GM21381 (cell line): ENCODE measurements around the gene PTPRK.

Experiments
- ATAC-seq: cut with Tn5 transposase; IDR thresholded peaks from one replicate; pipeline ENCODE4 v1.9.1; 2021; ENCODE audit warnings: mild to moderate bottlenecking, moderate library complexity; ENCODE audit not compliant: unreplicated experiment

The PTPRK gene

DNA sequence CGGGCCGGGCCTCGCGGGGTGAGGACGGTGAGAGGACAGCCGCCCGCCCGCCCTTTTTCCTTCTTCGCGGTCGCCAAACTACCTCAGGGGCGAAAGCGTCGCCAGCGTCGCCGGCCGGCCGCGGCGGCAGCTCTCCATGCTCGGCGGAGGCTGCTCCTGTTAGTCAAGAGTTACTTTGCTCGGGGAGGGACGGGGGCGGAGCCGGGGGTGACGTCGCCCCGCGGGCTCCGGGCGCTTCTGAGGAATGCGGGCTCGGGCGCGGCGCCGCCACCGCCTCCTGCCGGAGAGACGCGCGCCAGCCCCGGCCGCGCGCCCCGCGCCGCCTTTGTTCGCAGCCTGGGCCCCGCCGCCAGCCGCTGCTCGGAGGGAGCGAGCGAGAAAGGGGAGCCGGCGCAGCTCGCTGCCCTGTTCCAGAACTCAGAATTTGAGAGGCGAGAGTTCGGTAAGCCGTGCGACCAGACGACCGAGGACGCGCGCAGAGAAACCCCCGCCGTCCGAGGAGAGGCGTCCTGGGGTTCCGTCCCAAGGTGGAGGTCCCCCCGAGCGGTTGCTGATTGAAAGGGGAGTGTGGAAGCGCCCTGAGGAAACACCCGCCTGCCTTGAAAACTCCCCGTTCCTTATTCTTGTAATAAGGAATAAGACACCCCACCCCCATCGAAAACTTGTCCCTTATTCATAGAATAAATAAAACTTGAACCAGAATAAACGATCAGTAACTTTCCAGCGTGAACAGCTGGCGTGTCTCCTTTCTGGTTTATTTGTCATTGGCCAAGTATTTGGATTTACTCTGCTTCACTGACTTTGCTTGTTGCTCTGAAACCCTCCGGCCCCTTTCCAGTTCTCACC, at the start of gene PTPRK:
Gene PTPRK (minus strand): TSS at position 164 of the 846 bp plus-strand sequence. CDS start 241 bp downstream, outside the sequence.
- peak; percentile 92 for ATAC-seq

DNA sequence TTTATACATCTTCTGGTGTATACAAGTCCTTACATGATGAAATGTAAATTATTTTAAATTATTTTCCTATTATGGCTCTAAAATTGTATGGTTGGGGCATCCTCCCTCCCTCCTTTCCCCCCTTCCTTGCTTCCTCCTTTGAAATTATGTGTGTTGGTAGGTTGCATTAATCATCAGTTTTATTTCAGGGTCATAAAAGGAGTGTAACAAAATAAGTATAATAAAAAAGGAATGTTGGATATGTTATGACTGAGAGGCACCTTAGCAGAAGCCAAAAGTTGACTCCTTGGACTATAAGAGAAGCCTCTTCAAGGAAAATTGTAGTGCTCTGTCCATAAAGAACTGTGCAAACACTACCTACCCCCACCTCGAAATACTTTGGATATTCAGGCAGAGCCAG, 46.6 kb upstream of the PTPRK start:
- ATAC-seq, result no peak

DNA sequence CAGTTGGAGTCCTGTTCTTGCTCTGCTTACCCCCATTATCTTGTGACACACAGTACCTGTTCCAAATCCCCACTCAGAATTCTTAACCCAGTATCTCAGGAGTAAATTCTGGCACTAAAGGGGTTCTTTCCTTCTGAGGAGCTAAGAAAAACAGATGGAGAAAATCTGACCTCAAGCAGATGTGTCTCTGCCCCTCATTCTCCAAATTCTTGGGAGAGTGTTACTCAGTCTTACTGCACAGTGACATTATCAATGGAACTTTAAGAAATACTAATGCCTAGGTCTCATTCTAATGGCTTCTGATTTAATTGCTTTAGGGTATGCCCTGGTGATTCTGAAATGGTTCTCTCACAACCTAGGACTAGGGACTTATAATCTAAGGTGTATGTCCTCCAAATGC, 40.6 kb upstream of the PTPRK start:
- ATAC-seq, result no peak

DNA sequence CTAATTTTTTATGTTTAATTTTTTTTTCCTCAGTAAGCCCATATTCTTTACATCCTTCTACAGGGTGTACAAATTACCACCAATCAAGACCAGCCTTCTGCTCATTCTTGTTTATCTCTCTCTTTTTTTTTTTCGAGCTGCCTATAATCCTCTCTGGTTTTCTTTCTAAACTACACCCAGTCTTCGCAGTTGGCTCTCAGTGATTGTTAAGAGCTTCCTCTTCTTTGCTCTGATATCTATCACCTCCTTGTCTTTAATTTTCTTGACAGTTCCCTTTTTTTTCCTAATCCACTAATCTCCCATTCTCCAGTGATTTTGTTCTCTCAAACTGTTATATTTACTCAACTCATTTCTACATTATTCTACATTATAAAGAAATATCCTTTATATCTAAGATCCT, 38.5 kb upstream of the PTPRK start:
- ATAC-seq, result no peak

DNA sequence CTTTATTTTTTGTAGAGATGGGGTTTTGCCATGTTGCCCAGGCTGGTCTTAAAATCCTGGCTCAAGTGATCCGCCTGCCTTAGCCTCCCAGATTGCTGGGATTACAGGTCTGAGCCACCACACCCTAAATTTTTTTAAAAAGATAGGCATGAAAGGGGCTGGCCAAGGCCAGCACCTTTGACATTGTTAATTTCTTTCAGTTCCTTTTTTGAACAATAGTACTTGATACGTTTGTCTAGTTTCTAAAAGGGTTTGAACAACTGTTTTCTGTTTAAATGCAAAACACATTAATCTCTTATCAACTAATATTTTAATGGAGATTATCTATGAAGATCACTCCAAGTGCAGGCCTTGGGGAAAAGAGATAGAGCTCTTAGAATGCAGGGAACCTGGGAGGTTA, 37.6 kb upstream of the PTPRK start:
- peak; percentile 54 for ATAC-seq

DNA sequence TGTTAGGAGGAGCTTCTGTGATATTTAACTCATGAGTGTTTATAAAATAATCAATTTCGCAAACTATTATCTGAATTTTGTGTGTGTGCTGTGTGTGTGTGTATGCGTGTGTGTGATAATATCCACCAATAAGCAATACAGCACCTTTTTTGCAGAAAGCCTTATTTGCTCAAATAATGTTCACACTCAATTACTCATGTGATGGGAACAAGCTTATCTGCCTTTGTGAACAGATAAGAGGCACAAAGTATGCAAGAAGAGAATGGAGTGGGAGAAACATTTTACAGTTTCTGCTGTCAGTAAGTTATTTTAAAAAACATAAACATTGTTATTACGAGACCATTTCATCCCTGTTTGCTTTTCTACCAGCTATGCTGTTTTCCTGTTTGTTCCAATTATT, 36.7 kb upstream of the PTPRK start:
- ATAC-seq, result no peak

DNA sequence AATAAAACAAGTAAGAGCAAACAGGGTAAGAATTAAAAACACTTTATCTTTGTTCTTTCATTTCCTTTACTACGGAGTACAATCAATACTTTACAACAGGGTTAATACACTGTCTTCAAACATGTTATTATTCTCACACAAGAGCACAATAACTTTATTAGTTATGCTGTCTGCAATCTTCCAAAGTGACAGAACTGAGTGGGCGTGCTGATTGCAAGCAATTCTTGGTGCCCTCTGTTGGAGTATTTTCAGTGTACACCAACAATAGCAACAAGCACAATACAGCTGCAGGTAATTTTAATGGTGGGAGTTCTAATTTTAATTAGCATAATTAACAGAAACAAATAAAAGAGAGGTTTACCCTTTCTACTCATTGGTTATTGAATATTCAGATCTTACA, 33.9 kb upstream of the PTPRK start:
- ATAC-seq, result no peak

DNA sequence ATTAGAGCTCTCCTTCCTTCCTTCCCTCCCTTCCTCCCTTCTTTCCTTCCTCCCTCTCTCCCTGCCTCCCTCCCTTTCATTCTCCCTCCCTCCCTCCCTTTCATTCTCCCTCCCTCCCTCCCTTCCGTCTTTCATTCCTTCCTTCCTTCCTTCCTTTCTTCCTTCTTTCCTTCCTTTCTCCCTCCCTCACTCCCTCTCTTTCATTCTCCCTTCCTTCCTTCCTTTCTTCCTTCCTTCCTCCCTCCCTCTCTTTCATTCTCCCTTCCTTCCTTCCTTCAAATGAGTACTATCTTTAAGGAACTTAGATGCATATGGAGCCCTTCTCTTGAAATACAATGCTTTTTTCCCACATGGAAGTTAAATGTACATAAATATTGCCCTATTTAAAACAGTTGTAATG, 20.9 kb upstream of the PTPRK start:
- ATAC-seq, result no peak

DNA sequence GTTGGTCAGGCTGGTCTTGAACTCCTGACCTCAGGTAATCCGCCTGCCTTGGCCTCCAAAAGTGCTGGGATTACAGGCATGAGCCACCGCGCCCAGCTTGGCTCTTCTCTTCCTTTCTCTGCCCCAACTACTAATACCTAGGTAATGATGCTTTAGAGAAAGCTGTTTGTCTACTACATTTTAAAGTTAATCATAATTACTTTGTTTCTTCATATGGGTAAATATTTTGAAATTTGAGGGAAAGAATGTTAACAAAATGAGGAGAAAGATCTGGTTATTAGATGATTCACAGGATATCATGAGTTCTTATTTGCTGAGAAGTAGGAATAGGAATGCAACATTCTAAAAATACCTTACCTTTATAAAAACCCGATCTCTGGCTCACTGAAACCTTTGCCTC, 18.4 kb upstream of the PTPRK start:
- no peak for ATAC-seq

DNA sequence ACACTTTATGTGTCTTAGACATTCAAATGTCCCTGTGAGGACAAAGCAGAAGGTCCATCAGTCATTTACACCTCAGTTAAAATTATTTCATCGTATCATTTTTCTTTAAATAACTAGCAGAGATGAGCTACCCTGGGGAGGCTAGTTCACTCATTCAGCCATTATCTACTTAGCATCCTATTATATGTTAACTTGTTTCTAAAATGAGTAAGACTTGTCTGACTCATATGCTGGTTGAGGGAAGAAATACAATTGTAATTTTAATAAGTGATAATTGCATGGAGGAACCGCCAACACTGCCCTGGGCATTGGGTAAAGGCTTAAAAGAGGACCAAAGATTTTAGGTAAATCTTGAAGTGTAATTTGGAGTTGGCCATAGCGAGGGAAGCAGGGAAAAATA, 12.4 kb upstream of the PTPRK start:
- ATAC-seq, result no peak

DNA sequence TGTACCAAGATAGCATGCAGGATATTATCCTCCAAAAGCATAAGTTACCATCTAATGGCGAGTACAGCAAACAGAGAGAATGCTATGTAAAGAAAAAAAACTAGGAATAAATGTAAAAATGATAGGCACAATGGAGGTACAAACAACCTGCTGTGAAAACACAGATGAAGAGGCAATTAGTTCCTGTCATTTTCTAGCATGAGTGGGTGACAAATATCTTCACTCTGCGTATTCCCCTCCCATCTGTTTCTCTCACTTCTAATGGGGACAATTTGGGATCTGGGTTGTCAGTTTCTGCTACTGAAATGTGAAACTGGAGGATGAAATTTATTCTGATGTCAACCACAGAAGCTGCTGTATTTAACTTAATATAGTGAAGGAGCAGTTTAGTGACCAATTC, 11.7 kb upstream of the PTPRK start:
- ATAC-seq, result no peak

DNA sequence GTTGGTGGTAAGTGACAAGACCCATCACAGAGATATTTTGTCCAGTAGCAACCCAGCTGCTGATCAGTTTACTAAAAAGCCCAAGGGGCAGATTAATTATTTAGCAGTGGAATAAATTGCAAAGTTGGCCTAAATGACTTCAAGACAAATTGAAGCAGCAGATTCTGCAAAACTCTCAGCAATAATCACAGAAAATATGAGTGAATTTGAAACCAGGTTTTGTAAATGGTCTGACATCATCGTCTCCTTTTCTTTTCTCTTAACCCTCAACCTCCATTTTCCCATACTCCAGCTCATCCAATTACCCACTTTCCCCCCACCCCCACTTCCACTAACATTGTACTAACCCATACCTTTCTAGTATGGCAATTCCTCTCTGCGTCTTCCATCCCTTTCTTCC, 11.3 kb upstream of the PTPRK start:
- ATAC-seq, result no peak

DNA sequence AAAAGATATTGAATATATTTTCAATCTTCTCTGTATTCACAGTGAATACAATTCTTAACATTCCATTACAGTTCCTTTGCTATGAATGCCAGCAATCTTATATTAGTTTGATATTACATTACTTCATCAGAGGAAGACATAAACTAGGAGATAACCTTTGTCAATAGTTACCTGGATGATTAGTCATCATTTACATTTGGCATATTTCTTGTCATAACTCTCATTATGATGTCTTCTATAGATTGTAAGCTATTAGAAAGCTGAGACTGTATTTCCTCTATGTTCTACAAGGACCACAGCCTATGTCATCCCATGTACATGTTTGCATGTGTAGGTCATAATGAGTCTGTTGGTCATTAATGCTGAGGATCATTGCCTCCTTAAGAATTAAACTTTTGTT, 7.8 kb upstream of the PTPRK start:
- ATAC-seq, result no peak

DNA sequence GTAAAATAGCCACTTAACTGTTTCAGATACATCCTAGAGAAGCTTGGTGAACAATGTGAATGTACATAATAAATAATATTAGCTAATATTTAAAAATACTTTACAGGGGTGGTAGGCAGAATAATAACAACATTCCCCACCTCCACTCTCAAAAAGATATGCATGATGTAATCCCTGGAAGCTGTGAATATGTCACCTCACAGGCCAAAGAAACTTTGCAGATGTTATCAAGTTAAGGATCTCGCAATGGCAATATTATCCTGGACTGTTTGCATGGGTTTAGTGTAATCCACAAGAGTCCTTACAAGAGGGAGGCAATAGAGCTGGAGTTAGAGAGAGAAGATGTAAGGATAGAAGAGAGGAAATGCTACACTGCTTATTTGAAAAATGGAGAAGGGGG, 7.0 kb upstream of the PTPRK start:
- no peak for ATAC-seq

DNA sequence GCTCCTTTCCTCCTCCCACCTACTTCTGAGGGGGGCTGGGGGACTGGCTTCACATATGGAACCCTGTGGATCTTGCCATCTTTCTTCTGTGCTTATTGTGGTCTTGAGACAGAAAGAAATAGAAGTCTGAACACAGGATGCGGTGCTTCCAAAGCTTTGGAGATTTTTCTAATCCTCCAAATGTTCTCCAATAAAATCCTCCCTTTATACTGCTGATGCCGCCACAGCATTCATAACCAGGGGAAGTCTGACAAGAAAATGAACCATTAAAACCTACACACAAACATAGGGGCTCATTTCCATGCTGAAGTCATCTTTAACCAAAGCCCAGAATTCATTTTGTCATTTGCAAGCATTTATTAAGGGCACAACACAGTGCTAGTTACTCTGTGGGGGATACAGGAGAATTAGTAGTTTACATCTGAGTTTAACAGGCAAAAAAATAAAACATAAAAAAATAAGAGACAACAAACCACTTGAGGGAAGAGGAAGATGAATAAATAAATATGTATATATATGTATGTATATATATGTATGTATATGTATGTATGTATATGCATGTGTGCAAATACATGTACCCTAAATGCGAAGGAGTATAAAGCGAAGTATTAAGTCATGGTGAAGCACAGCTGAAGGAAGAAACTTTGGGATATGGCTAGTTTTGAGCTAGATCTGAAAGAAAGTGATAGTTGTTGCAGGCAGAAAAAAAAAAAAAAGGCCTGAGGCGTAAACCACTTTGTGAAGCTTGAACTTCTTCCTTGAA, 5.9 kb upstream of the PTPRK start:
- ATAC-seq, result no peak

DNA sequence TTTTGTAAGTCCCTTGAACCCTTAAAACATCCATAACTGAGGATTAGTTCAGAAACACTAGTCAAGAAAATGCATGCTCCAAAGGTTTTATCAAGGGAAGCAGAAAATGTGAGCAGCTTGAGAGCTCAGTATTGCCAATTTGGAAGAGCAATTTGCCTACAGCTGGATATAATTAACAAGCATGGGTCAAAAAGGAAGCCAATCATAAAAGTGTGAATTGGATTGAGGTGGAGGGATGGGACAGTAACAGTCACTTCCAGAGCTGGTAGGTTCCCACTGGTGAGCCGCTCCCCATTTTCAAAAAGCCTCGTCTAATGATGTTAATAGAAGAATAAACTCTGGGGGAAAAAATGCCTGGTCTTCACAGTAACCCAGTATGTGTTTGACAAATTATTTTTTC, 5.0 kb upstream of the PTPRK start:
- ATAC-seq, result no peak

DNA sequence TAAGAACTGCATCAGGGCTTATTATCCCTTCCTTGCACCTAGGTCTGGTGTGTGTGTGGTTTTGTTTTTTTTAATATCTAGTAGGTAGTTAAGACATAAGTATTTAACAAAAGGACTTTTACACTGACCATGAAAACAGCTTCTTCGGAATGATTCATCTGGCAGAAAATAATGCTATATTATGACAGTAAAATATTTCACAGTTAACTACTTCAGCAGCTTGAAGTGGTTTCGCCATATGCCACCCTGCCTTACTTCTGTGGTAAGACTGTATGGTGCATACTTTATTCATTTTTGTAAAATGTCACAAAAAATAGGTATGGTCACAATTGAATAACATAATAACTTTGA, 858 bp upstream of the PTPRK start:
- no peak for ATAC-seq

DNA sequence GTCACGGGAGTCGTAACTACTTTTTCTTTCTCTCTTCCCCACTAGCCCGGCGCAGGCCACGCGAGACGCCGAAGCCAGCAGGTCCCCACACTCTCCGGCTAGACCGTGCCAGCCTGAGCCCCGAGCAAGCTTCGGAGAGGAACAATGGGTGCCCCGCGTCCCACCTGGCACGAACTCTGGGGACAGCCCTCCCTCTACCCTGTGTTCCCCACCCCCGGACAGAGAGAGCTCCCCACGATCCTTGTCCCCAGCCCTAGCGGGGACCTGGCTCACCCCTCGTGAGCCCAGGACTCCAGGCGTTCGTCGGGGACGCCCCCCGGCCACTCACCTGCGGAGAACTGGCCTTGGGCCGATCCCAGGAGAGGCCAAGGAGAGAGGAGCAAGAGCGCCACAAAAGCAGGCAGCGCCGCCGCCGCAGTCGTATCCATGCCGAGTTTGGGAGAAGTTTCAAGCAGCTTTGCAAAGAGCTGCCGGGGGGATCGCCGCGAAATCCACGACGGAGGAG, 416 bp downstream of the PTPRK start:
- ATAC-seq, result peak; percentile 26

DNA sequence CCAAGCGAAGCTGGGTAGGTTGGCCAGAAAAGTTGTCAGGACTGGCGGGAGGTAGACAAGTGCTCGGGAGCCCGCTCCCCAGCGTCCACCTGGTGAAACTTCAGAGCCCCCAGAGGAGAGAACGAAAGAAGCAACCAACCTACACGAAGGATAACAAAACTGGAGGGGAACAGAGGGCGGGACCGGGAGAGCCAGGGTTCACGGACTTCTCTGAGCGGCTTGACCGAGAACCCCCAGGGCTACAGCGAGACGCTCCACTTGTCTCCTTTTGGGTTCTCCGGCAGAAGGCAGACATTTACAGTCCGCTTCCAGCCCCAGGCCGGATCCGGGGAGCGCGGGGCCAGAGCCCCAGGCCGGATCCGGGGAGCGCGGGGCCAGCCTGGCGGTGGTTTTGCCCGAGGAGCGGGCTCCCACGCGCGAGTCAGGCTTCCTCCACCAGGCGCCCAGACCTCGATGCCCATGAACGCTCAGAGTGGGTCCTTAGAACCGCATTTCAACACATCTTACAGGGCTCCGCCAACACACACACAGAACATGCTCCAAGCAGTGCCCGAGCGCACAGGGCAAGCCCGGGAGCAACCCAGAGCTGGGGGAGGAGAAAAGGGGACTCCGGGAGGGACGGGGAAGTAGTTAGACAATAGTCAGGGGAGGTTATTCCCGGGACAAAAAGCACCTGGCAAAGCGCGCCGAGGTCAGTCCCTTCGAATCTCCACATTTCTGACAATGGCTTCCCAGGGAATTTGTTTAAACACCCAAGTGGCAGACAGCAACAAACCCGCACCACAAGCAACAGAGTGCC, 1.1 kb downstream of the PTPRK start:
- ATAC-seq, result no peak

DNA sequence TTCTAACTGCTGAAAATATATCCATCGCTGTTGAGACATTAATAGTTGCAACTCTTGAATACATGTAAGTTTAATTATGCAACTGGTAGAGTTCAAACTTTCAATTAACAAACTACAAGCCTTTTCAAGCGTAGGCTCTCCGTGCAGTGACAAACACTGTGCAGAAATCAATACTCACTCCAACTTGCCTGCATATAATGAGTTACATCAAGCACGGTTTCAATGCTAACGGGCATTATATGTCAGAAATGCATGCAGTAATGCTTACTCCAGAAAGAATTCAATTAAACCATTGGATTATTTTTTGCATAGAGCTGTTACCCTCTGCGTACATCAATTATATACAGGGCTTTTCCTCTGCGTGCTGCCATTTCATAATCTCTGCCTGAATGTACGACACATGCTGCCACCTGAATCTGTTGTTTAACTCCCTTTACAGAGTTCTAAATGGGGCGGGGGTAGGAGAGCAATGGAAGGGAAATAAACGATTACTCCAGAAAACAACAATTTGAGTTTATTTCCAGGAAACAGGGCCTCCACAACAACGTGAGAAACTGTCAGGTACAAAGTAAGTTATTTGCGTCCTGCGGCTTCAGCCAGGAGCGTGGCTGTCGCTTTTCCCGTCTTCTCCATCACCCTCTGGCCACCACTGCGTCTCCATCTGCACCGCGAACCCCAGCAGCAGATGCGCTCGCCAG, 1.8 kb downstream of the PTPRK start:
- no peak for ATAC-seq

DNA sequence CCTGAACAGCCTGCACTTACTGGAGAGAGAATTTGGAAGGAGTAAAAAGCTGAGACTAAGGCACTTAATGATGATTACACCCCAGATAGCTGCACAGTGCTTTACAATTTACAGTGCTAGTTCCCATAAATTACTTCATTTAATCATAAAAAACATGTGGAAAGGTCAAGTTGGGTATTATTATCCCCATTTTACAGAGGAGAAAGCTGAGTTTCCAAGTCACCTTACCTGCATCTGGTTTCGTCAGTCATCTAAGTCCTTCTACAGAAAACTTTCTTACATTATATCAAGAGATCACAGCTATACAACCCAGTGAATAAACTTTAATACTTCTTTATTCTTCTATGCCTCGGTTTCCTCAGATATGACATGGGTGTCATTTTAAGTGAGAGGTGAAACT, 3.3 kb downstream of the PTPRK start:
- ATAC-seq, result no peak
